D721Med (cell line): ENCODE results near the gene BEGAIN.

Experiments
- DNase-seq: peaks from one replicate; pipeline ENCODE4 v3.0.0; 2011; ENCODE audit warnings: low spot score; ENCODE audit not compliant: insufficient read length
- FAIRE-seq: peaks from 2 replicates; lab custom pipeline; 2011; peaks lifted over from hg19 to GRCh38; lab: Jason Lieb, UNC
- TF ChIP-seq, protein P1 (sequence below): IDR thresholded peaks from 2 replicates; pipeline ENCODE4 v1.5.1; 2012; ENCODE audit warnings: mild to moderate bottlenecking, control low read depth; ENCODE audit not compliant: insufficient read depth; ENCODE audit errors: missing control alignments

BEGAIN gene

DNA sequence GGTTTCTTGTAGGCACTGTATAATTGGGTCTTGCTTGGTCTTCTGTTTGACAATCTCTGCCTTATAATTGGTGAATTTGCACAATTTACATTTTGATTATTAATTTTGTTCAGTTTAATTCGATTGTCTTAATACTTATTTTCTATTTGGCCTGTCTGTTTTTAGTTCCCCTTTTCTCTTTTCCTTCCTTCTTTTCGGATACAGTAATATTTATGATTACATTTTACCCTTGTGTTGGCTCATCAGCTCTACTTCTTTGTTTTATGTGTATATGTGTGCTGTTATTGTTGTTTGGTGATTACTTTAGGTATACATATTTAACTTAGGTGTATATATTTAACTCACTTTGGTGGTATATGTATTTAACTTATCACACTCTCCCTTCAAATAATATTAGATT is 12.8 kb upstream of the BEGAIN start:
- no peak for FAIRE-seq
- no peak for DNase-seq
- TF ChIP-seq, protein P1, sequence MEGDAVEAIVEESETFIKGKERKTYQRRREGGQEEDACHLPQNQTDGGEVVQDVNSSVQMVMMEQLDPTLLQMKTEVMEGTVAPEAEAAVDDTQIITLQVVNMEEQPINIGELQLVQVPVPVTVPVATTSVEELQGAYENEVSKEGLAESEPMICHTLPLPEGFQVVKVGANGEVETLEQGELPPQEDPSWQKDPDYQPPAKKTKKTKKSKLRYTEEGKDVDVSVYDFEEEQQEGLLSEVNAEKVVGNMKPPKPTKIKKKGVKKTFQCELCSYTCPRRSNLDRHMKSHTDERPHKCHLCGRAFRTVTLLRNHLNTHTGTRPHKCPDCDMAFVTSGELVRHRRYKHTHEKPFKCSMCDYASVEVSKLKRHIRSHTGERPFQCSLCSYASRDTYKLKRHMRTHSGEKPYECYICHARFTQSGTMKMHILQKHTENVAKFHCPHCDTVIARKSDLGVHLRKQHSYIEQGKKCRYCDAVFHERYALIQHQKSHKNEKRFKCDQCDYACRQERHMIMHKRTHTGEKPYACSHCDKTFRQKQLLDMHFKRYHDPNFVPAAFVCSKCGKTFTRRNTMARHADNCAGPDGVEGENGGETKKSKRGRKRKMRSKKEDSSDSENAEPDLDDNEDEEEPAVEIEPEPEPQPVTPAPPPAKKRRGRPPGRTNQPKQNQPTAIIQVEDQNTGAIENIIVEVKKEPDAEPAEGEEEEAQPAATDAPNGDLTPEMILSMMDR = no peak

DNA sequence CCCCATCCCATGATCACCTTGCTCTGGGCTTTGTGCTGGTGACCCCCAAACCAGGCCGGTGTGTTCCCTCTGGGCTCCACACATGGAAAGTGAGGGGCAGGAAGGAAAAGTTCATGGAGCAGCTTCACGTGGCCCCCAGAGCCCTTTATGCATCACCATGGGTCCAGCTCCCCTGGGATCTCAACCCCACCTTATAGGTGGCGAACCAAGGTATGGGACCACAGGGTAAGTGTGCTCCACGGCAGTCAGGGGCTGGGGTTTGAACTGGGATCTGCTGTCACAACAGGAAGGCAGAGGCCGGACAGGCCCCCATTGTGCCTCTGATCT is 7.4 kb upstream of the BEGAIN start:
- no peak for FAIRE-seq
- TF ChIP-seq, protein P1 = no peak
- DNase-seq = no peak

DNA sequence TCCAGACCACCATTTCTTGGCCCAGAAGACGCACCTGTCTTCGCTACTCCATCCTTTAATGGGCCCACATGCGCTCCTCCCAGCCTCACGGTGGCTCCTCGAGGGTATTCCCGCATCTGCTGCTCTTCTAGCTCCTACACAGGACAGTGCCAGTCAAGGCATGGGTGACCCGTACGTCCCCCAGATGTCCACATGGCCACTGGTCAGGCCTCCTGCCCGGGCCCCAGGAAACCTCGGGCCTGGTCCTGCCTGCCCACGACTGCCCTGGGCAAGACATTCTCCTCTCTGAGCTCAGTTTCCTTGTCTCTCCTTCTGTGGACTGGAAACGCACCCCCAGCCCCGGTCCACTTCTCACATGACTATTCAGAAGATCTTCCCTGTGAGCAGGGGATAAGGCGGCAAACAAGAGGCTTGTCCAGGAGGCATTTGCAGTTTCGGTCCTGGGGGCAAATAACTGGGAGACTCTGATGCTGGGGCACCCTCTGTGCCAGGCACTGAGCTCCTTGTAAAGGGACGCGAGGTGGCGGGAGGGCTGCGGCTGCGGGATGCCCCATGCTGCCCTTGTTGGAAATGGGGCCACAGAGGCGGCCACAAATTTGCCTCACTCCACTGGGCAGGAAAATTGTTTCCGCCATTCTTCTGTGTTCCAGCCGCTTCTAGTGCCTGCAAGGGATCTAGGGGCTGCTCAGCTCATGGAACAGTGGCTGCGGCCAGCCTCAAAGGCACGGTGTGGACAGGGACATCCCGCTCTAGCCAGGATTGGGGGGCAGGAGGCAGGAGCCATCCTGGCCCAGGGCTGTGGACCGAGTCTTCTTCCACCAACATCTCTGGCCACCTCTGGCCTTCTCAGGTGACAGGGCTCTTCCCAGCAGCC is 6.8 kb upstream of the BEGAIN start:
- TF ChIP-seq, protein P1 = no peak
- no peak for DNase-seq
- FAIRE-seq = no peak

DNA sequence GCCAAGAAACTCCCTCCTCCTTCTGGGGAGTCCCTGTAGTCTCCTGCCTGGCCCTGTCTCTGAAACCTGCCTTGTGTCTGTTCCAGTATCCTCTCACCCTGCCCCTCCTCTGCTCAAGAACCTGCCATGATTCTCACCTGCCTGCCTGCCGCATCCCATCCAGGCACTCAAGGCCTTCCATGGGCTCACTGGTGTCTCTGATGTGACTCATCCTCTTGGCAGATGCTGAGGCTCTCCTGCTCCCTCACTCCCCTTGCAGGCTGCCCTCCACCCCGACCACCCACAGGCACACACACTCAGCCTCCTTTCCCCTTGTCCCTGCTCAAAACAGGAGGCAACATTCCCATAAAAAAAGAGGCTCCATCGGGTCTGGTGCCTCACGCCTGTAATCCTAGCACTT is 5.8 kb upstream of the BEGAIN start:
- TF ChIP-seq, protein P1 = no peak
- no peak for DNase-seq
- FAIRE-seq = no peak

DNA sequence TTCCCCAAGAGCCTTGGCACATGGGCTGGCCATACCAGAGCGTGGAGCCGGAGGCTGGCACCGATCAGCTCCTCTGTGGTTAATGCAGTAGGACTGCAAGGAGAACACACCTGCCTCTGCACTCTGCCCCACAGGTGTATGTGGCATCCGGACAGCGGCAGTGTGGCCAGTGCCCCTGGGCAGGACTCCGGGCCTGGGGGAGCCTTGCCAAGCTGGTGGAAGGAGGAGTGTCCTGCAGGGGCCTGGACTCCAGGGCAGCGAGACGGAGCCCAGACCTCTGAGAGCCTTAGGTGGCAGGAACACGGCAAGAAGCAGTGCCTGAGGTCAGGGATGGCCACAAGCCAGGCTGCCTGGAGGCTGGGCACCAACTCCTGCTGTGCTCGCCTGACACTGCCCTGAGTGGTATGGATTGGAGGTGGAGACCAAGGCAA is 5.3 kb upstream of the BEGAIN start:
- no peak for DNase-seq
- no peak for FAIRE-seq
- TF ChIP-seq, protein P1 = no peak

DNA sequence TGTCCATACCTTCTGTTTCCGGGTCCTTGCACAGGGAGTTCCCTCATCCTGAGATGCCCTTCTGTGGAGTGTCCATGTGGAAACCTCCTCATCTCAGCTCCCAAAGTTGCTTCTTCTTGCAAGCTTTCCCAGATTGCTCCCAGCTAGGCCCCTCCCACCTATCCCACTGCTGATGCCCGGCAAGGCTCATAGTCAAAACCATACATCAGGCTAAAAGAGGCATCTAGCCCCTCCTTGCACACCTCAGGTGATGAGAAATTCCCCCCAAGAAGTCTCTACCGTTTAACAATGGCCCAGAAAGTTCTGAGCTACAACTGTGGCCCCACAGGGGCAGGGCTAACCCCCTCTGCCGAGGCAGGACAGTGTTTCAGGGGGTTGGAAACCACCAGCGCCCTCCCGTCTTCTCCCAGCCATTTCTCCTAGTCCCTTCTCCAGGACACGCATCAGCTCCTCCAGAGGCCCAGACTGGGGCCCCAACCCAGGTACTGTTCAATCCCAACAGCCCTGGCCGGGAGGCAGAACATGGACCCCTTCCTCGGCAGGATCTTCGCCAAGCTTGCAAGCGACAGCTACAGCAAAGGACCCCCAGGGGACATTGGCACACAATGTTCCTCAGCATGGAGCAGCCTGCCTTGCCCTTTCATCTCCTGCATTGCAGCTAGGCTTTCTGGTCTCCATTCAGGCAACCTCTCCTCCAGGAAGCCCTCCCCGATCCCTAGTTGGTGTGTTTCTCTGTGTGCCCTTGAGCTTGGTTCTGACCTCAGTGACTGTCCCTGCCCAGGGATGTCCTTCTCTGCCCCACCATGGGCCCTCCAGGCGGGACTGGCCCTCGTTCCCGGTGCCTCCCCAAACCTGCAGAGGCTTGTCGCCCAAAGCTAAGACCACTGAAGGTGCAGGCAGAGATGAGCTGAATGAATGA is 4.5 kb upstream of the BEGAIN start:
- TF ChIP-seq, protein P1 = no peak
- no peak for FAIRE-seq
- DNase-seq = no peak
